Measurements from ENCODE around the gene RNU7-1. TPM values are rescaled to one million over a fixed set of nuclear protein-coding genes. Genes with fewer than 3 reads are reported as not detected.

The RNU7-1 gene
- total RNA-seq, result not detected in 2 replicates

DNA sequence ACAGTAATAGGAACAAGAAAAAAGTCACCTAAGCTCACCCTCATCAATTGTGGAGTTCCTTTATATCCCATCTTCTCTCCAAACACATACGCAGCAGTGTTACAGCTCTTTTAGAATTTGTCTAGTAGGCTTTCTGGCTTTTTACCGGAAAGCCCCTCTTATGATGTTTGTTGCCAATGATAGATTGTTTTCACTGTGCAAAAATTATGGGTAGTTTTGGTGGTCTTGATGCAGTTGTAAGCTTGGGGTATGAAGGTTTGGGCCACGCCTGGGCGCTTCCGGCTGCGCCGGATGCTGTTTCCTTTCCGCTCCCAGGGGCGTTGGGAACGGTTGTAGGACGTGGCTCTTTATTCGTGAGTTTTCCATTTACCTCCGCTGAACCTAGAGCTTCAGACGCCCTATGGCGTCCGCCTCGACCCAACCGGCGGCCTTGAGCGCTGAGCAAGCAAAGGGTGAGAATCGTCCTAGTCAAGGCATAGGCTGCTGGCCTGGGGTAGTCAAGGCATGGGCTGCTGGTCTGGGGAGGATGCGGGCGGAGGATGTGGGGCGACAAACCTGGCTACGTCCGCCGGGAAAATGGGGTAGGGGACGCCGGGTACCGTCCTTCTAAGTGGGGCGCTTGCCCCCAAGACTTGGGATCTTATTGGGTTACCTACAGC is at the start of gene RNU7-1, which contains the start of gene C12orf57:
Gene RNU7-1, plus strand, starts transcription at position 95 of the 659 bp plus-strand sequence.
Gene C12orf57, plus strand, starts transcription at position 301 of the 659 bp plus-strand sequence. Its CDS starts 100 bp downstream, at position 401.

DNA sequence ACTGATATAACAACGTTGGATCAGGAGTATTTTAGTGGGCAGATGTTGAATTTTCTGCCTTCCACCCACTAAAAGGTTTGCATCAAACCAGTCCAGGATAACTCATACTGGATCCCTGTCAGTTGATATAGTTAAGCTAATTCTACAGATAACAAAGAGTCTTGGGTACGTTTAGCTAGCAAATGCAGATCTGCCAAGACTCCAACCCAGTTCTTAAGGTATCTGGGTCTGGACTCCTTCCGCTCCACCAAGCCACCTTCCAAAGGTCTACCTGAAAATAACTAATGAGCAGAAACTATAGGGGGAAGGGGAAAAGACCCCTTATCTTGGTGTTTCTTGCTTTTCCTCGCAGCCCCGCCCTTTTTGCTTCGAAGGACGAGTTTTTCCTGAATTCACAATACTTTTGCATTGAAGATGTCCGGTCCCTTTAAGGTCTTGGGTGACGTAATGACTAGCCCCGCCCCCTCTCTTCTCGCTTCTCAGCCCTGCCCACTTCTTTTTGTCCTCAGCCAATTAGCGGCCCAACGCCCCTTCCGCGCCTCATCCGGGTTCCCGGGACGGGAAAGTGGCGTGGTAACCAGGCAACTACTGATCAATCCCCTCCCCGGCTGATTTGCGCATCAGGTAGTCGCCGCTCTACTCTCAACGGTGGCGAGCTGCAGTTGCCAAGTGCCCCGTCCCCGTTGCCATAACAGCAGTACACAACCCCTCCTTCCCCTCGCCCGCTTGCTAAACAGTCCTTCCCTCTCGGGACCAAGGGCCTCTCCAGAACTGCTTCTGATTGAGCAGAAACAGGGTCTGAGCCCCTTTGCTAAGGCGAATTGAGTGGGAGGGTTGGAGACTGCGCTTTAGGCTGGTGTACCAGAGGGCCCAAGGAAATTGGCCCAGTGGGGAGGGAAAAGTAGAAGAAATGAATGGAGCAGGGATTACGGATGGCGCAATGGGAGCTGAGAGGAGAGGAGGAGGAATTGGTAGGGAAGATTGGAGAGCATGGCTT is 39.0 kb upstream of the RNU7-1 start, which contains the start of gene LRRC23:
Gene LRRC23, plus strand, starts transcription at position 543 of the 997 bp plus-strand sequence. CDS start 812 bp downstream, outside the sequence.

GRCh38 chr12:6914246-6914946 is 29.2 kb upstream of the RNU7-1 start, which contains the start of gene ENO2:
TSS of gene ENO2 (plus strand) at chr12:6914580. CDS start at chr12:6915833, 1,253 bp downstream.

DNA sequence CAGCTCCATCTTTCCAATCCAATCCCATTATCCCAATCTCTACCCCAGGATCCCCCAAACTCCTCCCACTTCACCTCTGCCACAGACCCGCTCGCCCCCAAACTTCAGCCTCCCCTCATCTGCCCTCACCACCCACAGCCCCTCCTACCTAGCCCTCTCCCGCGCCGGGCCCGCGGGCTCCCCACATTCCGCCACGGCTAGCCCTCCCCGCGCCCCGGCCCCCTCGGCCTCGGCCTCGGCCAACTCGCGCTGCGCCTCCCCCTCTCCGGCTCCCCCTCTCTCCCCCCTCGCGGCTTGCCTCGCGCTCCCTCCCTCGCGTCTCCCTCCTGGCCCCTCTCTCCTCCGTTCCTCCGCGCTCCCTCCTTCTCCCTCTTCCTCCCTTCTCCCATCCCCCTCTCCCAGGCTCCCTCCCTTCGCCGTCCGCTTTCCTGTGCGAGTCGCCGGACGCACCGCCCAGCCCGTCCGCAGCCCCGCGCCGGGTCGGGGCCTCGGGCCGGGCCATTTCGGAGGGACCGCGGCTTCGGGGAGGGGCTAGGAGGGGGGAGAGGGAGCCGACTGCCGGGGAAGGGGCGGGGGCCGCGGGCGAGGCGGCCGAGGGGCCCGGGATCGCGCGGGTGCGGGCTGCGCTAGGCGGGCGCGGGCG is 16.1 kb upstream of the RNU7-1 start, which contains the start of gene ATN1:
Gene ATN1, plus strand, starts transcription at position 581 of the 643 bp plus-strand sequence. CDS start 6,043 bp downstream, outside the sequence.

DNA sequence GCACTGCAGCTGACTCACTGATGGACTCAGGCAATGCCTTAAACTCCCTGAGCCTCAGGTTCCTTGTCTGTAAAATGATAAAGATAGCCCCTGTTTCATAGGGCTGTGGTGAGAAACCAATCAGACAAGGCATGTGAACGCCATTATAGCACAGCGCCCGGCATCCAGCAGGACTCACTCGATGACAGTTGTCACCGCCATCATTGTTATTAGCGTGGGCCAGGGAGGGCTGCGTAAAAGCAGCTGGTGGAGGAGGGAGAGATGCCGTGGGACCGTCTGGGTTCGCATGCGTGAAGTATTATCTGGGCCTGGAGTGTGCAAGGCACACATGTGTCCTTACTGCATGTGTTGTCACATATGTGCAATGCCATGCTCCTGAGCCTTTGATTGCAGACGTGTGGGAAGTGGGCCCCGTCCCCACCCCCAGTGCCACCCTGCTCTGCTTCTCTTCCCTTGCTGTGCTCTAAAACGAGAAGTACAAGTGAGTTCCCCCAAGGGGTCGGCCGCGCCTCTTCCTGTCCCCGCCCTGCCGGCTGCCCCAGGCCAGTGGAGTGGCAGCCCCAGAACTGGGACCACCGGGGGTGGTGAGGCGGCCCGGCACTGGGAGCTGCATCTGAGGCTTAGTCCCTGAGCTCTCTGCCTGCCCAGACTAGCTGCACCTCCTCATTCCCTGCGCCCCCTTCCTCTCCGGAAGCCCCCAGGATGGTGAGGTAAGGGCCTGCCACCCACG is 7.4 kb downstream of the RNU7-1 start, which contains the start of gene PTPN6:
Gene PTPN6, plus strand, starts transcription at position 546 of the 730 bp plus-strand sequence. Its CDS starts 157 bp downstream, at position 703.

Other genes with a start within 250 kb of the RNU7-1 start
- gene PIANP, start 243.0 kb upstream of the RNU7-1 start, total RNA-seq, result 0.16 and 2.9 TPM in 2 replicates
- gene COPS7A, start 219.8 kb upstream of the RNU7-1 start, total RNA-seq, result 68.1 and 78.1 TPM in 2 replicates
- gene MLF2, start 190.7 kb upstream of the RNU7-1 start, total RNA-seq, result 231 and 260 TPM in 2 replicates
- 115 and 146 TPM in 2 replicates for gene PTMS, start 177.5 kb upstream of the RNU7-1 start, total RNA-seq
- under 0.01 and 0.13 TPM in 2 replicates for gene LAG3, start 171.3 kb upstream of the RNU7-1 start, total RNA-seq
- 0.33 and 1.3 TPM in 2 replicates for gene CD4, start 154.3 kb upstream of the RNU7-1 start, total RNA-seq
- 0.33 and 3.7 TPM in 2 replicates for gene GPR162, start 122.0 kb upstream of the RNU7-1 start, total RNA-seq
- gene P3H3, start 115.4 kb upstream of the RNU7-1 start, total RNA-seq, result 46.9 and 49.6 TPM in 2 replicates
- gene GNB3, start 102.9 kb upstream of the RNU7-1 start, total RNA-seq, result 0.51 and 1.5 TPM in 2 replicates
- 7.2 and 171 TPM in 2 replicates for gene CDCA3, start 92.5 kb upstream of the RNU7-1 start, total RNA-seq
- gene USP5, start 91.7 kb upstream of the RNU7-1 start, total RNA-seq, result 62.2 and 84.6 TPM in 2 replicates
- 569 and 954 TPM in 2 replicates for gene TPI1, start 76.3 kb upstream of the RNU7-1 start, total RNA-seq
- 13.9 and 18.4 TPM in 2 replicates for gene SPSB2, start 70.5 kb upstream of the RNU7-1 start, total RNA-seq
- 7.5 and 11.8 TPM in 2 replicates for gene LRRC23, start 39.0 kb upstream of the RNU7-1 start, total RNA-seq
- 16.0 and 17.5 TPM in 2 replicates for gene ENO2, start 29.2 kb upstream of the RNU7-1 start, total RNA-seq
- 34.4 and 55.0 TPM in 2 replicates for gene ATN1, start 15.9 kb upstream of the RNU7-1 start, total RNA-seq
- gene C12orf57, start 206 bp downstream of the RNU7-1 start, total RNA-seq, result 147 and 190 TPM in 2 replicates
- 9.6 and 21.9 TPM in 2 replicates for gene PTPN6, start 7.5 kb downstream of the RNU7-1 start, total RNA-seq
- 391 and 420 TPM in 2 replicates for gene PHB2, start 26.8 kb downstream of the RNU7-1 start, total RNA-seq
- gene EMG1, start 27.1 kb downstream of the RNU7-1 start, total RNA-seq, result 26.1 and 66.8 TPM in 2 replicates
- gene LPCAT3, start 74.7 kb downstream of the RNU7-1 start, total RNA-seq, result 32.1 and 47.4 TPM in 2 replicates
- 0.49 and 6.1 TPM in 2 replicates for gene C1S, start 116.9 kb downstream of the RNU7-1 start, total RNA-seq
- gene C1R, start 148.6 kb downstream of the RNU7-1 start, total RNA-seq, result 6.5 and 53.5 TPM in 2 replicates
- 9.9 and 49.9 TPM in 2 replicates for gene C1RL, start 165.4 kb downstream of the RNU7-1 start, total RNA-seq
- gene RBP5, start 185.1 kb downstream of the RNU7-1 start, total RNA-seq, result not detected in 2 replicates
- 22.0 and 71.5 TPM in 2 replicates for gene CLSTN3, start 186.6 kb downstream of the RNU7-1 start, total RNA-seq
- gene PEX5, start 245.9 kb downstream of the RNU7-1 start, total RNA-seq, result 16.9 and 24.8 TPM in 2 replicates

All from mesangial cell (primary cell).